Measurements from ENCODE around the gene UNC5B.

Gene UNC5B

DNA sequence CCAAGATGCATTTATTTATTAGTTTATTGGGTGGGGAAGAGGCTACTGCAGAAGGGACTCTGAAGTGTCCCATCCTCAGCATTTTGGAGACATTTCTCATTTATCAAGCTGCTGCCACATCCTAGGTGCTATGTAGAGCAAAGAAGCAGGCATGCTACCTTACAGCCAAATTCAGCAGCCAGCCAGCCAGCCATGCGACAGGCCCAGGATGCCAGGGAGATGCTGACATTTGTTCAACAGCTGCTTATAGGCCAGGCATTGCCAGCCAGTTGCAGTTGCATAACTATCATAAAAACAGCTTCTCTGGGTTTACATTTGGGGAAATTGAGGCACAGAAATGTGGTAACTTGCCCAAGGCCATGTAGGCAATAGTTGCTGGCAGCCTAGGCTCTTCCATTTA, 109.0 kb downstream of the UNC5B start:
- DNase-seq, result no peak

DNA sequence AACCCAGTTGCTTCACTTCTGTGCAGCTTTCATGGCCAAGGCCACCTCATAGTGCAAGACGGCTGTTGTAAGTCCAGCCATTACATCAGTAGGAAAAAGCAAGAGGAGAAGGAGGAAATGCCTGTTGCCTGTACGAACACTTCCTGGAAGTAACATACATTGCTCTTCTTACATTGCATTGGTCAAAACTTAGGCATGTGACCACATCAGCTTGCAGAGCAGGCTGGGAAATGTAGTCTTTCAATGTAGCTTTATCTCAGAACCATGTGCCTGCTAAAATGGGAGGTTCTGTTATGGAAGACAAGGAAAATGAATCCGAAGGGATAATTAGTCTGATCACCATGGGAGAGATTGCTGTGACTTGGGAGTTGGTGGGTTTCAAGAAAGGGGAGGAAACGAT, 111.0 kb downstream of the UNC5B start:
- DNase-seq, result peak; percentile 36 to 75 (median 55)

DNA sequence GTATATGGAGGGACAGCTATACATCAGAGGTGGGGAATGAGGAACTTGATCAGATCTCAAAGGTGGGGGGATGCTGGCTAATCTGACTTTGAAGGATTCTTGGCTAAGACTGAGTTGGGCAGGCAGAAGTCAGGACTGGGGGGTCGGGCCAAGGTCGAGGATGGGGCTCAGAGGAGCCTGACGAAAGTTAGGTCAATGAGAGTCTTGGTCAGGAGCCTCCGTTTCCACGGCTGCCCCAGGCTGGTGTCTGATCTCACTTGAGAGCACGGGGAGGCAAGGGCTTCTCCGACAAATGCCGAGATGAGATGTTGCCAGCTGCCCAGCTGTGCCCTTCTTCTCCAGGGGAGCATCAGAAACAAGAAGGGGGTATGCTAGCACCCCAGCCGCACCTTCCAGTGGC, 112.4 kb downstream of the UNC5B start:
- DNase-seq, result no peak

DNA sequence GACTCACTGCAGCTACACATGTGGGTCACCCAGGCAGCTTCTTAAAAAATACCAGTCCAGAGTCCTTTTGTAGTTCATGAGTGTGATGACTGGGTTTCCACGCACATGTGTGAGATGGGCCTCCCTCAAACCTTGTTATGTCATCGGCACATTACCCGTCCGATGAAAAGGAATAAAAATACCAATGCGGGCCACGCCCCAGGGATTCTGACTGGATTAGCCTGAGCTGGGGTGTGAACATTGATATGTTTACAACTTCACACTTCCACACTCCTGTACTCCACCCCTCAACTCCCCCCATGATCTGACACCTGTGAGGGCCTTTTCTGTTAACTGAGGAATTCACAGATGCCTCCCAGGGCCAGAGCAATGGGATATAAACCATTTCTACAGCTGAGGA, 112.9 kb downstream of the UNC5B start:
- DNase-seq, result no peak

DNA sequence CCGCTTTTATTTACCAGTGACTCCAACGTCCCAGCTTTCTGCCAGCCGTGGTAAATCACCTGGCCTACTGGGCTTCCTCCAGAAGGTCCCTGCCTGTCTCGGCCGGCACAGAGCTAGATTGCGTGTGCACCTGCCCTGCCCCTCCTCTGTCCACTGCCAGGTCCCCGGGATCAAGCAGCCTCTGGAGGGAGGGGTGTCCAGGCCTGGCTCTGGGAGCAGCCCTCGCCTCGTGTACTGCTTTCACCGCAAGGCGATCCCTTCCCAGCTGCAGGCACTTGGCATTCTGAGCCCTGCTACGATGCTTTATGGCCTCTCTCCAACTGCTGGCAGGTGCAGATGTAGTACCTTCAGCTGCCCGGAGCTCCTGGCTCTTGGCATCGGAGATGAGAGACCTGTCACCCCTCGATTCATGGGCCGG, 114.1 kb downstream of the UNC5B start:
- DNase-seq, result no peak

DNA sequence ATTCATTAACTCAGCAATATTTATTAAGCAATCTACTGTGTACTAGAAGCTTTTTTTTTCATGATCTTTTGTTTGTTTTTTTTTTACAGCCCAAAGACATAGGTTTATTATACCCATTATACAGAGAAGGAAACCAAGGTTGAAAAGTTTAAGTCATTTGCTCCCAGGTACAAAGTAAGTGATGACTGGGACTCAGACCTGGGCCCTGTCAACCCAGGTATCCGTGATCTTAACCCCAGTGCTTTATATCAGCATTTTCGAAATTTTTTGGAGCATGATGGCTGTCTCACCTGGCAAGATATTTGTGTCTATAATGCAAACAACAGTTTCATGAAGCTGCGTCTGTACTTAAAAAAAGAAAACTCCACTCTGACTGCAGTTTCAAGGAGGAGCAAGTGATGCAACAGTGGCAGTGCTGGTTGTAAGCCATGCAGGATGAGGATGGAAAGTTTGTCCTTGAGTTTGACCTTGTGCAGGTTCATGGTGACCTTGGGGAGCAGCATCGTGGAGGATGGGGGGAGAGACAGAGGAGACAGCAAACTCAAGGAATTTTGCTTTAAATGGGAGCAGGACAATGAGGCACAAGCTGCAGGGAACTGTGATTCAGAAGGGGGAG, 118.5 kb downstream of the UNC5B start:
- DNase-seq, result no peak

DNA sequence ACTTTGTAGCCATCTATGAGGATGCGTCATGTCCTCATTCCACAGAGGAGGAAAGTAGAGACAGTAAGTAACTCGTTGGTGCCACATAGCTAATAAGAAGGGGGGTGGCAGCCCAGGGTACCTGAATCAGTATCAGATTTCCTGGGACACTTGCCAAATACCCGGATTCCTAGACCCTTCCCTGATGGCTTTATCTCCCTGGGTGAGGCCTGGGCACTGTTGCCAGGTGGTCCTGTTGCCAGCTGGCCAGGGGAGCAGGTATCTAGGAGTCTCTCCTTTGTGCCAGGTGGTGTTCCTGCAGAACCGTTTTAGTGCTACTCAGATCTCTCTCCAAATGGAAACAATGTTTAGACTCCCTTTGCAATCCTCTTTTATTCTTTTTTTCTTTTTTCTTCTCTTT, 119.4 kb downstream of the UNC5B start:
- no peak for DNase-seq

DNA sequence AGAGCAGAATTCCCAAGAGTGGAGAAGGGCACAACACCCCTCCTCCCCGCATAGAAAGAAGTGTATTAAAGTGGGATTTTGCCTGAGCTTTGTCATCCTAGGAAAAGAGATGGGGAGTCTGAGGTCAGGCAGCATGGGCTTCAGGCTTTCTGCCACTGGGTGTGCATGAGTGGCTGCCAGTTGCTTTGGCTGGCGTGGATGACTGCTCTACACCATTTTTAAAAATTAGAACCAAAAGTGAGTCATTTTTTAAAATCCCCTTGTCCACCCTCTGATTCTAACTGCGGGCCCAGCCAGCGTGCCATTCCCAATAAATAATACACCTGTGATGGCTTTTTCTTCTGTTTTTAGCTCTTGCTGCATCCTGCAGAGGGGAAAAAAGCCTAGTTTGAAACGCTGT, 120.1 kb downstream of the UNC5B start:
- DNase-seq, result no peak

DNA sequence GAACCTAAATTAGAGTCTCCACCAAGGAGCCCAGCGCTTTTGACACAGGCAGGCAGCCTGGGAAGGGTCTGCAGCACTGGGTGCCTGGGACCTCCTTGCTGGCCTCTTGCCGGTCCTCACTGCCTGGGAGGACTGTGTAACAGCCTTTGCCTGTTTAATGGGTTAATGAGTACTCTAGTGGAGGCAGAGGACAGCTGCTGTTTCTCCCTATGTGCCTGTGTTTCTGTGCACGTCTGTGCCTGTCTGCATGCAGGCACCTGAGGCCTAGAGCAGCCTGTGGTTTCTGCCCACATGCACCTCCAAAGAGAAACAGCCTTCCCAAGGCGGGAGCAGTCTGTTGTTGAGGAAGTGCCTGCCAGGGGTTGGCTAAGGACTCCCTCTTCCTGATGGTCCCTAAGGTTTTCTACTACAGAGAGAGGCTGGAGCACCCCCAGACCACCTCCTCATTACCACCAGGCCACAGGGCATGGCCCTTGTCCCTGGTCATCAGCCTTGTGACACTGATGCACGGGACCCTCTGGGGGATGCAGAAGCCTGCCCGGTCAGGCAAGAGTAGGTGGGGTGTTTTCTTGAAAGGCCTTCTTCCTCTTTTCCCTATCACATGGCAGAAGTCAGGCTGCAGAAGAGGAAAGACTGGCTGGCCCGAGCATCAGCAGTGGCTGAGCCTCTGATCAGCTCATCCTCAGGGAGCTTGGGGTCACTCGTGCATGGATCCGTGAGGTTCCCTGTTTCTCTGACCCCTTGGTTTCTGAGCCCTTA, 120.9 kb downstream of the UNC5B start:
- DNase-seq, result peak; percentile 93 to 98 (median 94)

DNA sequence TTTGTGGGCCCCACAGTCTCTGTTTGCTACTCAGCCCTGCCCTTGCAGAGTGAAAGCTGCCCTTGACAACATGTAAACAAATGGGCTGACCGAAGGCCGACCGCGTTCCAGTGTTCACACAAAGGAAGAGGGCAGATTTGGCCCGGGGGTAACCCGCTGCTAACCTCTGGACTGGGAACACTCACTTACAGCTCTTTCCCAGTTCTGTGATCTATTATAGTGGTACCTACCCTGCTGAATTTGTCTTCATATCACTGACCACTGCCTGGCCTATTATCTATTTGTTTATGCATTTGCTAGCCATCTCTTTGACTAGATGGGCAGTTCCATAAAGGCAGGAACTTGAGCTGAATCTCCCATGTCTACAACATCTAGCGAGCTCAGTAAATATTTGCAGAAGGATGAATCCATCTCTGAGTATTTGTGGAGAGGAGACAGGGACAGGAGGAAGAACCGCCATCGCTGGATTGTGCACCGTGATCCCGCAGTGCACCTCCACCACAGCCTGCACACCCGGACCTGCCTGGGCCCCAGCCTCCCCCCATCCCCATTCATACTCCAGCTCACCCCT, 121.9 kb downstream of the UNC5B start:
- DNase-seq, result no peak

DNA sequence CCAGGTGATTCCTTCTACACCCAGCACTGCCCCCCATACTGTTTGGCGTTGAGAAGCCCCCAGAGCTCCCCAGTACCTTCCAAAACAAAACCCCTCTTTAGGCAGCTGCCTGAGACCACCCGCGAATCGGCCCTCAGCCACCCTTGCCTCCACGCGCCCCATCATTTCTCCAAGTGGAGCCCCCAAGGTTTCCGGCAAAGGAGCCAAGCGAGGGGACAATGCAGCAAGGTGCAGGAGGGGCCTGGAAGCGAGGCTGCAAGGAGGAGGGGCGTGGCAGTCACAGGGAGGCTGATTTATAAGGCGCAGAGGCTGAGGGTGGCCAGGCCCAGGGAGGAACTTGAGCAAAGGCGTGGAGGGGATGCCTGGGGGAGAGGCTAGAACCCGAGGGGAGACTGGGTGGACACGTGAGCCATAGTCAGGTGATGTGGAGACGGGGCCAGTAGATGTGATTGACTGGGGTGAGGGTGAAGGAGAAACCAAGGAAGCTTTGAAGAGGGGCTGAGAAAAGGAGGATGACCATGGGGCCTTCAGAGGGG, 122.9 kb downstream of the UNC5B start:
- peak in 2 of 4 experiments; percentile 29 to 50 for DNase-seq

DNA sequence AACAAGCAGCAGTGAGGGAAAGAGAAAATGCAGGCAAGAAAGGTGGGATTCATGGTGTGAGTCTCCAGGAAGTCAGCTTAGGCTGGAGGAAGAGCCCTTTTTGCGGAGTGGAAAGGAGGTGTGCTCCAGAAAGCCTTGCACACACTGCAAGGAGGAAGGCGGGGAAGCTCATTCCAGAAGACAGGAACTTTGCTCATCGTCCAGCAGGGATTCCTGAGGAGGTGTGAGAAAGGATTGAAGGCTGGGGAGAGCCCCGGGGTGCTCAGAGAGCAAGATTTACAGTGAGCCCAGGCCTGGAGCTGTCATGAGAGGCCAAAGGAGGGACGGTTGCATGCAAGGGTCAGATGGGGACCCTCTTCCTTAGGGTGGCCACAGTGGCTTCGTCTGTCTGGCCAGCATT, 124.3 kb downstream of the UNC5B start:
- DNase-seq, result no peak

DNA sequence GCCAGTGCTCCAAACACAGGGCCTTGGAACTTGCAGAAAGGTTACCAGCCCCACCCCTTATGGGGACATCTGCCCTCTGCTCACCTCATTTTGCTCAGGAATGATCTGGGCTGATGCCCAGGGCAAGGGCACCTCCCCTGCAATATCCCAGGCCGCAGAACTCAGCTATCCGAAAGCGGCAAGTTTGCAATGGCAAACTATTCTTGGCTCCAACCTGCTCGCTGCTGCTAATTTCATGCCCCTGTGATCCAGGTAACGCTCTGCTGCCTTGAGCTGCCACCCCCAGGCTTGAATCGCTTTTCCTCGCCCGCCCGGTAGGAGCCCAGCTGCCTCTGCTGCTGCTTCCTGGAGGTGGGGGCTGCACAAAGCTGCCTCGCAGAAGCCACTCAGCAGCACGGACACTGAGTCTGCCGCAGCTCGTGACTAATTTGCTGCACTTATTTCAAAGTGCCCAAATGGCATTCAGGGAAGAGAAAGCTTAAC, 124.9 kb downstream of the UNC5B start:
- no peak for DNase-seq

DNA sequence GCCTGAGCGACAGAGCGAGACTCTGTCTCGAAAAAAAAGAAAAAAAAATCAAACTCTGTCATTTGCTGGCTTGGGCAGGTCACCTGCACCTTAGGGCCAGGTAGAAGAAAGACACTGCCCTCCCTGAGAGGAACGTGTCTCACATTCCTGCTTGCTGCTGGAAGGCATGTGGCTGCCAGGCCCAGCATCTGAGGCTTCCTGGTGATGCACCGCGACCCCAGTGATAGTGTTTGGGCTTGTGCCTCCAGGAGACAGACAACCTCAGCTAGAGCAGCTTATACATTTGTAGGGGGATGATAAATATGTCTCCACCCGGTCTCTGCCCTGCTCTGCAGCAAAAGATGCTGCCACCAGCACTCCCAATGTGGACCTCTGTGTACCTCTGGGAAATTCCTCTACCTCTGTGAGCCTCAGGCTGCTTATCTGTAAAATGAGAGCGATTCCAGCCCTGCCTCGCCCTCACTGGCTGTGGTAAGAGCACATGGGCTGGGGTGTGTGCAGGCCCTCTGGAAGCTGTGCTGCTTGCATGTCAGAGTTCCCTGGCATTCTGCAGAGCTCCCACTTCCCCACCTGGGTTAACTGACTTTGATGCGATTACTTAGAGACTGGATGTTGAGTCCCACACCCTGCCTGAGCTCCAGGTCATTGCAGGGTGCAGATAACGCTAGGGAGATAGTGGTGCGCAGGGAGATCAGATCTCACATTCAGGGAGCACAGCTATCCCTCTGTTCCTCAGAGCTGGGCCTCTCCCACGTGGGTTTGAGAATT, 126.5 kb downstream of the UNC5B start:
- no peak for DNase-seq

DNA sequence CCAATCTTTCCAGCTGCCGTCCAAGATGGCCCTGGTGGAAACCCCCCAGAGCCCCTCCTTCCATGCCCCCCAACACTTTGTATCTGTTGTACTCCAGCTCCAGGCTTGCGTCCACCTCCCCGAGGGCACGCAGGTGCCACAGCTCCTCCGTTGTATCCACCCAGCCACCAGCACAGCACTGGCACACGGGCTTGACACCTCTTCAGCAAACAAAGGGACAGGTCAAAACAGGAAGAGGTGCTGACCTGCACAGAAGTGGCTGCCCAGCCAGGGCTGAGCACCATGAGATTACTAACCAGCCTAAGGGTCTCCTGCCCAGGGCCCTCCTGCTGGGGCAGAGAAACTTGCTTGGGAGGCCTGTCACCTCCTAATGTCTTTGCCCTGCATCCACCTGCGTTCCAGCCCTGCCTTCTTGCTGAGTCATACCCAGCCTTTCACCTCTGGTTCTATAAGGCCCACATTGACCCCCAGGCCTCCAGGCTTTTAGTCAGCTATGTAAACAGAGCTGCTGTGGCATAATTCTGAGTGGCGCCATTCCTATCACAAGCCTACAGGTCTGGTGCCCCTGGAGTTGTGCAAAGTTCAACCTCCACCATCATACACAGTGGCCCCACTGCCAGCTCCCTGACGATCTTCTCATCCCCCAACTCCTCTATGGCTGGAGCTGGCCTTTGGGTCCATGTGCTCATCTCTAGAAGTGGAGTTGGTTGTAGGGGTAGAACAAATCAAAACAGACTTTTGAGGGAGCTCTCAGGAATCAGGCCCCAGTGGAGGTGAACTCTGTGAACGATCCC, 127.6 kb downstream of the UNC5B start:
- peak in 3 of 4 experiments; percentile 40 to 51 (median 49) for DNase-seq

DNA sequence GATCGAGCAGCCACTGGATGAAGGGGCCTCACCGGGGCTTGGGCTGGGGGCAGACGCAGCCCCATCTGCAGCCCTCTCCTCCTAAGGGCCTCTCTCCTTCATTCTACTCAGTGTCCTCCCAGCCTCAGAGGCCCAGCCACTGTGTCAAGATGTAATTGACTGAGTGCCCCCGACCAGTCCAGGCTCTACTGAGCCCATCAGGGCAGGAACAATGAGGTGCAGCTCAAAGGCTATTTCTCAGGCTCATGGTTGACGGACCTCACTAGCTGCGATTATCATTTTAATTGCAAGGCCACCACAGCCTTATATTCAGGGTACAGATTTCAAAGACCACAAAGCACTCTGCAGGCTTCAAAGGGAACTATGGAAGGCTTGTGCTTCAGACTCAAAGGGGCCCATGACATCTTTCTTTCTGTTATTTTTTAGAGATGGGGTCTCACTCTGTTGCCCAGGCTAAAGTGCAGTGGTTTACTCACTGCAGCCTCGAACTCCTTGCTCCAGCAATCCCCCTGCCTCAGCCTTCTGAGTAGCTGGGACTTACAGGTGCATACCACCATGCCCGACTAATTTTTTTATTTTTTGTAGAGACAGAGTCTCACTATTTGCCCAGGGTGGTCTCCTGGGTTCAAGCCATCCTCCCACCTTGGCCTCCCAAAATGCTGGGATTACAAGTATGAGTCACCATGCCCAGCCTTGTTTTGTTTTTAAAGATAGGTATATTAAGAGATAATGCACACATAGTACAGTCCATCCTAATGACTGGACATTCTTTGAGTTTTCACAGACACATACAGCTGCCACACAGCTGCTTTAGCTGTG, 130.4 kb downstream of the UNC5B start:
- DNase-seq, result no peak

DNA sequence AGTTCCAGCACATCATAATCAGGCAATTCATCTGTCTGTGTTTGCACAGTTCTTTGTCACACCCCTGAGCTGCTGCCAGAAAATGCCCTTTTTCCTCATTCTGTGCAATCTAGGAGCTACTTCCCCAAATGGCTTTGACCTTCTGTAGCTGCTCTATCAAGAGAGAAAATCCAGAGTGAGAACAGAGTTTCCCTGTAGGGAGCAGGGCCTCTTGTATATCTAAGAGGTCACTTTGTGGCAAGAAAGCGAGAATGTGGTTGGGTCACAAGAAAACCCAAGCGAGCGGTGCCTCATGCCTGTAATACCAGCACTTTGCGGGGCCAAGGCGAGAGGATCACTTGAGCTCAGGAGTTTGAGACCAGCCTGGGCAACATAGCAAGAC, 131.0 kb downstream of the UNC5B start:
- DNase-seq, result peak; percentile 86 to 96 (median 90)

DNA sequence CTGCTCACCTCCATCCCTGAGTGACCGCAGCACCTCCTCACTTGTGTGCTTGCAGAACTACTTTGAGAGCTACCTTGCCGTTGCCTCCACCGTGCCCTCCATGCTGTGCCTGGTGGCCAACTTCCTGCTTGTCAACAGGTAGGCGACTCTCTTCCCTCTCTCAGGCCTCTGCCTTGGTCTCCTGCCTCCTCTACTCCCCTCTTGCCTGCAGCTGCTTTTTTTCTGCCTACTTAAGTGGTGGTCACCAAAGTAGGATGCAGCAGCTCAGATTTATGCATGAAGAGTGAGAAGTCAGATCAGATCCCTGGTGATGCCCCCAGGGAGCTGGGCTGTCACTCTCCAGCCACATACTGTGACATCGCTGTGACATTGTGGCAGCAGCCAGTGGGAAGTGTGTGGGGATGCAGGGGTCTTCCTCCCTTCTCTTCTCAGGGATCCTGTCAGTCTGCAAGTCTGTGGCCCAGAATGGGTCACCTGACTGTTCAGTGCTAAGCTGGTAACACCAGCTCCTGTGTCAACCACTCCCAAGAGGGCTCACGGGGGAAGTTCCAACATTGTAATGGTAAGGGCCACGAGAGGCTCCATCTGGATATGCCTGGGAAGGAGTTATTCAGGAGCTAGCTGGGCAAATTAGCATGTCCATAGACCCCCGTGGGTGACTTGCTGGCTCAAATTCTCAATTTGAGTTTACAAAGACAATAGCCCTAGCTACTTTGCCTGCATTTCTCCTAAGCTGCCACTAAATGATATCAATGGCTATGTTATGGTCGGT, 132.0 kb downstream of the UNC5B start:
- DNase-seq, result peak in 2 of 4 experiments; percentile 32 to 33

DNA sequence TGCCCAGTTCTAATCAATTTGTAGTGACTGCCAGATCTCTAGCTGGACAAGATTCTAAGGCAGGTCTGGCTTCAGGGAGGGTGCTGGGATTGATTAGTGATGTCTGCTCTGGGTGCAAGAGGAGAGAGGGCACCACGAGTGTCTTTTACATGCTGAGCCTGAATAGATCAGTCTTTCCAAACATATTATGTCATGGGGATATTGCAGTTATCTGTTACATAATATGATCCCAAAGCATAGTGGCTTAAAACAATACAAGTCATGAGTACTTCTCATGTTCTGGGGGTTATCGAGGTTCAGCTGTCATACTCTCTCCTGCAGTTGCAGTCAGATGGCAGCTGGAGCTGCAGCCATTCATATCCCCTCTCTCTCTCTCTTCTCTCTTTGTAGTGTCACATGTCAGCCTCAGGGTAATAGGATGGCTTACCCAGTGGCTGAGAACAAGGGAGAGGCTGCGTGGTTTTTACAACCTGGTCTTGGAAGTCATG, 132.7 kb downstream of the UNC5B start:
- peak; percentile 70 to 93 (median 84) for DNase-seq

DNA sequence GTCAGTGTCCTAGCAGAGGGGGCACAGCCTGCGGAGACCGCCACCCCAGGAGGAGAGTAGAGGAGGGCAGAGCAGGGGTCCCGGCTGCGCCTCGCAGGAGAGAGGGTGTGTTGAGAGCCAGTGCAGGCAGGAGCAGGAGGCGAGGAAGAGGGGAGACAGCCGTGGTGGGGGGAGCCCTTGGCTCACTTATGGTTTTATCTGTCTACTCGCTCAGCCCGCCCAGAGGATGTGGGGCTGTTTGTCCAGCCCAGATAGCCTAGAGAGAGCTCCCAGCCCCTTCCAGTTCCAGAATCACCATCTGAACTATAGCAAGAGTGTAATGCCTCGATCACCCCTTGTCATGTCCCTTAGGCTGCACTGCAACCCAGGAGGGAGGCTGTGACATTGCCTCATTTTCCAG, 133.3 kb downstream of the UNC5B start:
- no peak for DNase-seq

Measured in suppressor macrophage (primary cell).